SU-DHL-6 (cell line): ENCODE results near the gene KNTC1.
"Not testable (repeated sequence)": the region's sequence is repeated elsewhere in the genome, so short reads cannot be mapped to it uniquely, and the experiment has no call there.

ENCODE experiments used
- H2AFZ ChIP-seq: fragments of 200-600 bp; sonication (generic); 2 replicates; pipeline ENCODE4 v1.6.1; 2014; ENCODE audit warnings: low read depth, mild to moderate bottlenecking, moderate library complexity, mixed read lengths, antibody characterized with exemption, low read length; ENCODE audit not compliant: severe bottlenecking
- H3F3A ChIP-seq: fragments of 200-600 bp; shearing (Covaris generic); 2 replicates; pipeline ENCODE4 v1.6.0; 2016; ENCODE audit warnings: antibody characterized with exemption, mild to moderate bottlenecking; ENCODE audit not compliant: insufficient read depth
- H3K27ac ChIP-seq: fragments of 200-600 bp; sonication (generic); 2 replicates; pipeline ENCODE4 v1.5.1; 2016; ENCODE audit warnings: low read depth, mild to moderate bottlenecking, low read length, moderate library complexity, mixed read lengths
- H3K27me3 ChIP-seq: fragments of 200-600 bp; sonication (generic), shearing (Covaris generic); 2 replicates; pipeline ENCODE4 v1.6.0; 2014; ENCODE audit warnings: mild to moderate bottlenecking, low read length
- H3K36me3 ChIP-seq: fragments of 200-600 bp; sonication (generic); 2 replicates; pipeline ENCODE4 v1.6.1; 2014; ENCODE audit warnings: mild to moderate bottlenecking, low read length, mixed read lengths
- H3K4me2 ChIP-seq: fragments of 300-600, 200-600 bp; shearing (Covaris generic), sonication (generic); 2 replicates; pipeline ENCODE4 v1.6.0; 2014; ENCODE audit warnings: low read length, low read depth, mild to moderate bottlenecking; ENCODE audit not compliant: poor library complexity, severe bottlenecking
- H3K4me3 ChIP-seq: fragments of 200-600 bp; sonication (generic); 2 replicates; pipeline ENCODE4 v1.5.1; 2014; ENCODE audit warnings: antibody characterized with exemption, low read length, mild to moderate bottlenecking, mixed read lengths; ENCODE audit not compliant: insufficient read depth, poor library complexity, severe bottlenecking
- H3K79me2 ChIP-seq: fragments of 200-600 bp; sonication (generic); 2 replicates; pipeline ENCODE4 v1.6.1; 2014; ENCODE audit warnings: mild to moderate bottlenecking, low read length, moderate library complexity; ENCODE audit not compliant: insufficient read depth
- H3K9ac ChIP-seq: fragments of 200-600 bp; sonication (generic); 2 replicates; pipeline ENCODE4 v1.7.0; 2014; ENCODE audit warnings: mild to moderate bottlenecking, low read length
- H3K9me2 ChIP-seq: fragments of 200-600 bp; sonication (generic); replicated peaks from 2 replicates; pipeline ENCODE4 v1.6.1; 2014; ENCODE audit warnings: low read length; ENCODE audit not compliant: insufficient read depth
- H3K9me3 ChIP-seq: fragments of 200-600 bp; sonication (generic); 2 replicates; pipeline ENCODE4 v1.6.1; 2014; ENCODE audit warnings: low read length, mixed read lengths; ENCODE audit not compliant: insufficient read depth
- H4K20me1 ChIP-seq: fragments of 200-600 bp; sonication (generic); 2 replicates; pipeline ENCODE4 v1.6.1; 2014; ENCODE audit warnings: low read depth, mild to moderate bottlenecking, antibody characterized with exemption, low read length, moderate library complexity, mixed read lengths
- EZH2phosphoT487 ChIP-seq: fragments of 200-600 bp; sonication (generic), shearing (Covaris generic); conservative IDR thresholded peaks from 2 replicates; pipeline ENCODE4 v1.6.1; 2018; ENCODE audit warnings: mild to moderate bottlenecking, antibody characterized with exemption, low read length, moderate library complexity, mixed read lengths
- TF ChIP-seq, protein P1 (sequence below): fragments of 200-600 bp; sonication (generic); IDR thresholded peaks from one replicate; pipeline ENCODE4 v1.5.1; 2017; ENCODE audit warnings: antibody characterized with exemption, mild to moderate bottlenecking, low read length, moderate library complexity; ENCODE audit not compliant: insufficient read depth, poor library complexity, severe bottlenecking

The KNTC1 gene

DNA sequence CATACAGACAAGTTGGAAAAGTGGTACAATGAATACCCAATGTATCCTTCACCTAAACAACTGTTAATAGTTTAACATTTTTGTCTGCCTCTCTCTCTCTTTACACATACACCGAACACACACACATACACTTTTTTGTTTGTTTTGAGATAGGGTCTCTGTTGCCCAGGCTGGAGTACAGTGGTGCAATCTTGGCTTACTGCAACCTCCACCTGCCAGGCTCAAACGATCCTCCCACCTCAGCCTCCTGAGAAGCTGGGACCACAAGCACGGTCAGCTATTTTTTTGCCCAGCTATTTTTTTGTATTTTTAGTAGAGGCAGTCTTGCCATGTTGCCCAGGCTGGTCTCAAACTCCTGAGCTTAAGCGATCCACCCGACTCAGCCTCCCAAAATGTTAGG lies 43.1 kb upstream of the KNTC1 start:
- TF ChIP-seq, protein P1, sequence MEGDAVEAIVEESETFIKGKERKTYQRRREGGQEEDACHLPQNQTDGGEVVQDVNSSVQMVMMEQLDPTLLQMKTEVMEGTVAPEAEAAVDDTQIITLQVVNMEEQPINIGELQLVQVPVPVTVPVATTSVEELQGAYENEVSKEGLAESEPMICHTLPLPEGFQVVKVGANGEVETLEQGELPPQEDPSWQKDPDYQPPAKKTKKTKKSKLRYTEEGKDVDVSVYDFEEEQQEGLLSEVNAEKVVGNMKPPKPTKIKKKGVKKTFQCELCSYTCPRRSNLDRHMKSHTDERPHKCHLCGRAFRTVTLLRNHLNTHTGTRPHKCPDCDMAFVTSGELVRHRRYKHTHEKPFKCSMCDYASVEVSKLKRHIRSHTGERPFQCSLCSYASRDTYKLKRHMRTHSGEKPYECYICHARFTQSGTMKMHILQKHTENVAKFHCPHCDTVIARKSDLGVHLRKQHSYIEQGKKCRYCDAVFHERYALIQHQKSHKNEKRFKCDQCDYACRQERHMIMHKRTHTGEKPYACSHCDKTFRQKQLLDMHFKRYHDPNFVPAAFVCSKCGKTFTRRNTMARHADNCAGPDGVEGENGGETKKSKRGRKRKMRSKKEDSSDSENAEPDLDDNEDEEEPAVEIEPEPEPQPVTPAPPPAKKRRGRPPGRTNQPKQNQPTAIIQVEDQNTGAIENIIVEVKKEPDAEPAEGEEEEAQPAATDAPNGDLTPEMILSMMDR: no peak
- no peak for TF ChIP-seq EZH2phosphoT487
- Histone ChIP-seq H3K27me3 (no peaks in the 10 kb centered on the region), H3F3A (peaks cover 8% of the 10 kb centered on the region; the same call in 1 of the 2 replicates), H3K4me3 (no peak overlapping the region), H3K36me3 (peaks cover 58% of the 10 kb centered on the region), H3K27ac (no peak overlapping the region), H2AFZ (no peak overlapping the region), H3K9ac (no peak overlapping the region), H4K20me1 (no peaks in the 10 kb centered on the region), H3K9me3 (no peaks in the 10 kb centered on the region), H3K4me2 (no peak overlapping the region), H3K9me2 (no peaks in the 10 kb centered on the region), H3K79me2 (no peaks in the 10 kb centered on the region)

DNA sequence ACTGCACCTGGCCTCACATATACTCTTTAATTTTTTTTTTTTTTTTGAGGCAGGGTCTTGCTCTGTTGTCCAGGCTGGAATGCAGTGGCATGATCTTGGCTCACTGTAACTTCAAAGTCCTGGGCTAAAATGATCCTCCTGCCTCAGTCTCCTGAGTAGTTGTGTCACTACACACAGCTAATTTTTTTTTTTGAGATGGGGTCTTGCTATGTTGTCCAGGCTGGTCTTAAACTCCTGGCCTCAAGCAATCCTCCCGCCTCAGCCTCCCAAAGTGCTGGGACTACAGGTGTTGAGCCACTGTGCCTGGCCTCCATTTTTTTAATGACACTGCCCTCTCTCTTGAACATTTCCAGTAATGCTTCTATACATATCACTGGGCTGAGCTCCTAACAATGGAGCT lies 42.7 kb upstream of the KNTC1 start:
- H4K20me1 ChIP-seq, H3K9me3 ChIP-seq, H3K79me2 ChIP-seq, H3F3A ChIP-seq, H3K4me2 ChIP-seq, H2AFZ ChIP-seq, H3K9ac ChIP-seq, H3K9me2 ChIP-seq, H3K4me3 ChIP-seq, H3K27ac ChIP-seq, H3K27me3 ChIP-seq: not testable (repeated sequence)
- peaks cover 60% of the 10 kb centered on the region for H3K36me3 ChIP-seq

DNA sequence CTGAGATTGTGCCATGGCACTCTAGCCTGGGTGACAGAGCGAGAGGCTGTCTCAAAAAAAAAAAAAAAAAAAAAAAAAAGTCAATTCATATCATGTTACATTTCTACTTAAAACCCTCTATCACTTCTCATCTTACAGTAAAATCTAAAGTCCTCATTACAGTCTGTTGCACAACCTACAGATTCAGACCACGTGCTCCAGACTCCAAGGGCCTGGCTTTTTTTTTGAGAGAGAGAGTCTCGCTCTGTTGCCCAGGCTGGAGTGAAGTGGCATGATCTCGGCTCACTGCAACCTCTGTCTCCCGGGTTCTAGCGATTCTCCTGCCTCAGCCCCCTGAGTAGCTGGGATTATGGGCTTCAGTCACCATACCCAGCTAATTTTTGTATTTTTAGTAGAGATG lies 40.7 kb upstream of the KNTC1 start:
- H3K9me3 ChIP-seq, H3K4me3 ChIP-seq, H3K79me2 ChIP-seq, H3K27ac ChIP-seq, H3K9ac ChIP-seq, H3K9me2 ChIP-seq, H3K27me3 ChIP-seq, H4K20me1 ChIP-seq, H3K4me2 ChIP-seq, H2AFZ ChIP-seq, H3F3A ChIP-seq: not testable (repeated sequence)
- peaks cover 56% of the 10 kb centered on the region for H3K36me3 ChIP-seq

DNA sequence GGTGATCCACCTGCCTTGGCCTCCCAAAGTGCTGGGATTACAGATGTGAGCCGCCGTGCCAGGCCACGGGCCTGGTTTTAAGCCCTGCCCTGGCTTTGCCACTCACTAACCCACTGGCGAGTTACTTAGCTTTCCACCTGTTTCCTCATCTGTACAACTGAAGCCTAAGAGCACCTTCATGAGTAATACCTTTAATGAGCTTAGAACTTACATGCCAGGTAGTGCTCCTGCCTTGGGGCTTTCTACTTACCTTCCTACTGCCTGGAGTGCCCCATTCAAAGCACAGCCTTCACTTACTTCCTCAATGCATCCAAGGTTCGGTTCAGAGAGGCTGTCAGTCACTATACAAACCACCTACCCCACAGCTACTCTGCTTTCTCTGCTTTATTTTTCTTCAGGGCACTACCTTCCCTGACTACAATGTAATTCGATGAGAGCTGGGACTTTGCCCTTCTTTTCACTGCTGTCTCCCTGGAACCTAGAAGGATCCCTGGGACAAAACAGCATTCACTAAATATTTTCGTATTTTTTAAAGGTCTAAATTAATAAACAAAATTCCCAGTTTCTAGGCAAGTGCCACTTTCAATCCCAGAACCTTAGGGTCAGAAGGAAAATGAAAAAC lies 40.1 kb upstream of the KNTC1 start:
- peaks cover 11% of the 10 kb centered on the region; the same call in 1 of the 2 replicates for H3K79me2 ChIP-seq
- H3F3A ChIP-seq: peaks cover 2% of the 10 kb centered on the region; the same call in 1 of the 2 replicates
- TF ChIP-seq, protein P1: no peak
- TF ChIP-seq EZH2phosphoT487: no peak
- no peaks in the 10 kb centered on the region for H4K20me1 ChIP-seq
- H3K9ac ChIP-seq: no peak overlapping the region
- no peak overlapping the region for H3K4me2 ChIP-seq
- H3K27ac ChIP-seq: no peak overlapping the region
- no peaks in the 10 kb centered on the region for H3K27me3 ChIP-seq
- H3K9me3 ChIP-seq: no peaks in the 10 kb centered on the region
- no peaks in the 10 kb centered on the region for H3K9me2 ChIP-seq
- H3K4me3 ChIP-seq: no peak overlapping the region
- H2AFZ ChIP-seq: no peak overlapping the region
- peaks cover 55% of the 10 kb centered on the region for H3K36me3 ChIP-seq

DNA sequence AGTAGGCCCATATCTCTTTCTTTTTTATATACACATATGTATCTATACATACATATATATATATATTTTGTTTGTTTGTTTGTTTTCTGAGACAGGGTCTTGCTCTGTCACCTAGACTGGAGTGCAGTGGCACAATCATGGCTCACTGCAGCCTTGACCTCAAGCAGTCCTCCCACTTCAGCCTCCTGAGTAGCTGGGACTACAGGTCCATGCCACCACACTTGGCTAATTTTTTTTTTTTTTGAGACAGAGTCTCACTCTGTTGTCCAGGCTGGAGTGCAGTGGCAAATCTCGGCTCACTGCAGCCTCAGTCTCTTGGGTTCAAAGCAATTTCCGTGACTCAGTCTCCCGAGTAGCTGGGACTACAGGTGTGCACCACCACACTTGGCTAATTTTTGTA lies 39.2 kb upstream of the KNTC1 start:
- H3K9me2 ChIP-seq, H3K27me3 ChIP-seq, H3F3A ChIP-seq, H3K4me2 ChIP-seq, H3K9ac ChIP-seq, H3K9me3 ChIP-seq, H2AFZ ChIP-seq, H4K20me1 ChIP-seq, H3K27ac ChIP-seq, H3K4me3 ChIP-seq: not testable (repeated sequence)
- H3K36me3 ChIP-seq: peaks cover 53% of the 10 kb centered on the region
- H3K79me2 ChIP-seq: peaks cover 19% of the 10 kb centered on the region
